K562 (cell line): Measurements from ENCODE around the gene SPAG7. TPM values are rescaled to one million over a fixed set of nuclear protein-coding genes. Genes with fewer than 3 reads are reported as not detected.

Source experiments
- GABPA ChIP-seq: fragments of 200-800 bp; sonication (Bioruptor generic); conservative IDR thresholded peaks from 2 replicates; pipeline ENCODE4 v1.6.1; 2016; ENCODE audit warnings: low read depth, missing genetic modification characterization, missing compliant biosample characterization
- HNRNPL ChIP-seq: fragments of 200-400 bp; formaldehyde crosslinking; IDR thresholded peaks from 2 replicates; pipeline ENCODE4 v1.6.1; 2017; ENCODE audit warnings: low read depth, mild to moderate bottlenecking, low read length
- L3MBTL2 ChIP-seq: fragments of 450-650 bp; IDR thresholded peaks from 2 replicates; pipeline ENCODE4 v1.6.1; 2016; ENCODE audit warnings: mild to moderate bottlenecking, moderate library complexity
- MCM3 ChIP-seq: fragments of 450-650 bp; IDR thresholded peaks from 2 replicates; pipeline ENCODE4 v1.6.1; 2016
- NFIC ChIP-seq: fragments of 450-650 bp; IDR thresholded peaks from 2 replicates; pipeline ENCODE4 v1.6.1; 2017; ENCODE audit warnings: mild to moderate bottlenecking, inconsistent platforms
- NONO ChIP-seq, 2 experiments: fragments of 200-400 bp in 1 of 2; fragments of 450-650 bp in 1 of 2; formaldehyde crosslinking in 1 of 2; IDR thresholded peaks; 2 replicates each; pipeline ENCODE4 v1.6.1; 2017; ENCODE audit warnings: low read depth in 2 of 2, mild to moderate bottlenecking in 2 of 2, moderate library complexity in 2 of 2, low read length in 1 of 2
- PHF8 ChIP-seq: fragments of 200-600 bp; sonication (generic); IDR thresholded peaks from 2 replicates; pipeline ENCODE4 v1.6.1; 2012; ENCODE audit warnings: mixed run types, mild to moderate bottlenecking, inconsistent platforms, low read length, moderate library complexity, borderline replicate concordance
- RAD21 ChIP-seq, 2 experiments: fragments of 250-450 bp in 1 of 2; fragments of 450-650 bp in 1 of 2; sonication (Bioruptor Pico) in 1 of 2; formaldehyde crosslinking in 1 of 2; IDR thresholded peaks in 1 of 2; conservative IDR thresholded peaks in 1 of 2; 2 replicates each; pipeline versions ENCODE4 v1.4.0 to v1.8.0; 2020 to 2022; ENCODE audit warnings: mild to moderate bottlenecking in 2 of 2, moderate library complexity in 1 of 2
- SNIP1 ChIP-seq: fragments of 450-650 bp; IDR thresholded peaks from 2 replicates; pipeline ENCODE4 v1.7.1; 2017; ENCODE audit warnings: low read depth, mild to moderate bottlenecking
- THAP7 ChIP-seq: fragments of 250-450 bp; sonication (Bioruptor Pico); IDR thresholded peaks from 2 replicates; pipeline ENCODE4 v1.5.0; 2021
- TRIM24 ChIP-seq, 2 experiments: fragments of 450-650 bp; IDR thresholded peaks; 2 replicates each; pipeline ENCODE4 v1.6.1; 2016
- USF2 ChIP-seq: sonication (generic); formaldehyde crosslinking; IDR thresholded peaks from 2 replicates; pipeline ENCODE4 v1.5.0; 2020; ENCODE audit warnings: missing genetic modification reagents
- VEZF1 ChIP-seq: fragments of 200-800 bp; sonication (Bioruptor generic); IDR thresholded peaks from 2 replicates; pipeline ENCODE4 v1.6.1; 2017; ENCODE audit warnings: missing genetic modification characterization, missing compliant biosample characterization
- XRCC5 ChIP-seq: fragments of 200-400 bp; formaldehyde crosslinking; IDR thresholded peaks from 2 replicates; pipeline ENCODE4 v1.6.1; 2017; ENCODE audit warnings: low read depth, mild to moderate bottlenecking, low read length
- ZBTB1 ChIP-seq: sonication (generic); formaldehyde crosslinking; IDR thresholded peaks from 2 replicates; pipeline ENCODE4 v1.8.1; 2023; ENCODE audit warnings: missing genetic modification reagents, low read depth, mild to moderate bottlenecking, borderline replicate concordance
- ZBTB43 ChIP-seq: sonication (generic); formaldehyde crosslinking; IDR thresholded peaks from 2 replicates; pipeline ENCODE4 v1.8.0; 2023; ENCODE audit warnings: mild to moderate bottlenecking, missing genetic modification reagents
- ZFX ChIP-seq: sonication (generic); formaldehyde crosslinking; IDR thresholded peaks from 2 replicates; pipeline ENCODE4 v1.8.0; 2022; ENCODE audit warnings: mild to moderate bottlenecking, missing genetic modification reagents, moderate library complexity
- ZHX1 ChIP-seq: fragments of 150-350 bp; conservative IDR thresholded peaks from 2 replicates; pipeline ENCODE4 v1.6.1; 2014; ENCODE audit warnings: low read length
- ZNF12 ChIP-seq: sonication (generic); formaldehyde crosslinking; IDR thresholded peaks from 2 replicates; pipeline ENCODE4 v1.4.0; 2020; ENCODE audit warnings: mild to moderate bottlenecking, missing genetic modification reagents
- ZNF175 ChIP-seq: fragments of 200-800 bp; sonication (Bioruptor generic); IDR thresholded peaks from 2 replicates; pipeline ENCODE4 v1.6.1; 2016; ENCODE audit warnings: low read depth, mild to moderate bottlenecking, missing genetic modification characterization, missing compliant biosample characterization
- ZNF586 ChIP-seq: fragments of 450-650 bp; formaldehyde crosslinking; conservative IDR thresholded peaks from 2 replicates; pipeline ENCODE4 v1.4.0; 2020; ENCODE audit warnings: mild to moderate bottlenecking, moderate library complexity
- polyA plus RNA-seq, 8 experiments: library from polyadenylated mRNA; depleted of rRNA in 4 of 8; stranded (reverse) in 5 of 8; unstranded in 3 of 8; fragments of >200 nt; fragmentation: Nextera tagmentation in 2 of 8; fragmentation: Illumina TruSeq in 1 of 8; extraction: Ambion mirVana in 2 of 8; extraction: Trizol in 1 of 8; gene quantifications; 2 replicates each; pipeline versions ENCODE4 v1.2.1 to v1.2.3, GENCODE V29; 2011 to 2014; ENCODE audit warnings: inconsistent platforms in 1 of 8, missing spikeins in 1 of 8
- total RNA-seq, 7 experiments: library from RNA; depleted of rRNA in 6 of 7; stranded (reverse); fragments of >200 nt in 6 of 7; fragmentation: Illumina TruSeq in 2 of 7; extraction: Trizol in 2 of 7; gene quantifications; 2 replicates each; pipeline versions ENCODE4 v1.2.1 to v1.2.3, GENCODE V29; 2011 to 2021; ENCODE audit warnings: low replicate concordance in 1 of 7

SPAG7 gene
- total and polyA plus RNA-seq, 9 of the 15 experiments (the other 6 are each of a cell fraction or from before 2014, with no cell fraction given), result 5.6 to 53.5 (median 36.3) TPM

- TF ChIP-seq VEZF1 (CRISPR knock-in tag) (no peak), THAP7 (CRISPR knock-in tag) (no peak), ZNF12 (no peak), ZNF175 (CRISPR knock-in tag) (no peak), MCM3 (no peak), ZHX1 (no peak), PHF8 (no peak), HNRNPL (no peak), ZBTB1 (CRISPR knock-in tag) (no peak), ZBTB43 (CRISPR knock-in tag) (no peak), GABPA (tag) (peak; percentile 47; the same call in 1 of the 2 replicates), ZNF586 (no peak), RAD21 (CRISPR knock-in tag; conservative IDR thresholded peaks at IDR 0.05 in 1 of 2, IDR thresholded peaks at IDR 0.05 in 1 of 2) (peak in 1 of 2 experiments; percentile 37; a peak in 2 of 4 replicates), NFIC (peak; percentile 64), XRCC5 (no peak), TRIM24 (IDR thresholded peaks at IDR 0.05) (no peak), USF2 (CRISPR knock-in tag) (no peak), SNIP1 (no peak), ZFX (CRISPR knock-in tag) (0 out of 2 replicates have a peak, but pooled peaks have one; percentile 24), L3MBTL2 (no peak), NONO (IDR thresholded peaks at IDR 0.05; ENCODE audit: low read depth in 2 of 2, low read length in 1 of 2) (no peak)
Measured at GRCh38 chr17:4934173-4934979, 33.2 kb downstream of the SPAG7 start (continued).
